GM21825 (cell line): ENCODE data around the gene R3HDM2.

Experiments
- ATAC-seq: cut with Tn5 transposase; IDR thresholded peaks from one replicate; pipeline ENCODE4 v1.9.1; 2021; ENCODE audit warnings: mild to moderate bottlenecking, moderate library complexity; ENCODE audit not compliant: unreplicated experiment

R3HDM2 gene

GRCh38 chr12:57467212-57467874 is 36.5 kb upstream of the R3HDM2 start:
- ATAC-seq: no peak

- ATAC-seq: no peak
These were observed 35.1 kb upstream of the R3HDM2 start for GRCh38 chr12:57465747-57466505.

- ATAC-seq: no peak
These were observed 34.3 kb upstream of the R3HDM2 start for GRCh38 chr12:57465030-57465746.

GRCh38 chr12:57464569-57464968 is 33.7 kb upstream of the R3HDM2 start:
- ATAC-seq: no peak

- no peak for ATAC-seq
These were observed 32.0 kb upstream of the R3HDM2 start for GRCh38 chr12:57462912-57463253.

- peak; percentile 62 for ATAC-seq
These were observed 31.5 kb upstream of the R3HDM2 start for GRCh38 chr12:57462251-57462911.

GRCh38 chr12:57461917-57462250 is 31.0 kb upstream of the R3HDM2 start:
- ATAC-seq: no peak

DNA sequence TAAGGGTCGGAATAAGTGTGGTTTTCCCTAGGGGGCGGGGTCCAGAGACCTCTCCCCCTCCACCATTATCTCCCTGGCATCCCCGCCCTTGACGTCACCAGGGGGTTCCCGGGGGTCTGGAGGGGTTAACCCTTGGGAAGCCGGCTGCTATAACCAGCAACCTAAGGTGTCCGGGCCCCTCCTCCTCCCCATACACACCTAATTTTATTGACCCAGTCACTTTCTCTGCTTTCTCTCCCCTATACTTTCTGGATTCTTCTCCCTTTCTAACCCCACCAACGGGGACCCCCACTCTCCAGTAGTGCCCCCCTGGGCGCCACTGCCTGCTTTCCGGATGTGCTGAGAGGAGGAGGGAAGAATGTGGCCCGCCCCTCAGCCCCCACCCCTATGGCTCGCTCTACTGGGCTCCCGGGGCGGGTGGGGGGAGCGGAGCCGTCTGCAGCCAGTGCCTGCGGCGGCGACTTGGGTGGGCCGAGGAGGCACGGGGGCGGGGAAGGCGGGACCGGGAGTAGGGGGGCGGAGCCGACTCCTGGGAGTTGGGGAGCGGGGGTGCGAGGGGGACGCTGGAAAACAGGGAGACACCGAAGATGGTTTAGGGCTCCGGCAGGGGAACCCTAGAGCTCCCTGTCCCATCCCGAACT is 30.6 kb upstream of the R3HDM2 start:
- ATAC-seq: no peak

DNA sequence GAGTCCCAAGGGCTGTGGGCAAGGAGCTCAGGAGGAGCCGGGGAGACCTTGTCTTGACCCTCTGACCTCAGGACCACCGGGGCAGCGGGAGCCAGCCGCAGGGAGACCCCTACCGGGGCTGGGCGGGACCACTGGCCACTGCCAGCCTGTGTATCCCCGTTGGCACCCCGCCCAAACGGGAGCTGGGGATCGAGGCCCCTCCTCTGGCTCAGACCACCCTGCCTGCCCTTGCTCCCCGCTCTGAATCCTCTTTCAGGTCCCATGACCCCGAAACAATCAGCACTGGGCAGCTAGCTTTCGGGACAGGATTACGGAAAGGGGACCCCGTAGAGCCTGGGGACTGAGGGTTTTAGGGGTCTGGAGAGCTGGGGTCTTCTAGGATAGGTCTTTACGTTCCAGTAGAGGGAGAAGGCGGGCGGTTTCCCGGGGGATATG is 30.0 kb upstream of the R3HDM2 start:
- ATAC-seq: no peak

DNA sequence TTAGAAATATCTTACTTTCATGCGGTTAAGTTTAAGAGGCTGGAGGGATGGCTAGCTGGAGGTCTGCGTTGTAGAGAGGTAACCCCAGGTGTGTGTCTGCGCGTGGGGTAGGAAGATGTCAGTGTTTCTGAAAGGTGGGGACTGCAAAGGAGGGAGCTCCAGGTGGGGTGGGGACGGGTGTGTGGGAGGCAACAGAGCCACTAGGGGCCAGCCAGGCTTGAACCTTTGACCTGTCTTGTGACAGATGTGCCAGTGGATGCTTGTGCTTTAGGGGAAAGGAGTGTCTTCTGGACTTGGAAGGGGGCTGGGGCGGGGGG is 29.6 kb upstream of the R3HDM2 start:
- ATAC-seq: no peak

GRCh38 chr12:57459750-57460467 is 29.1 kb upstream of the R3HDM2 start, which contains the start of gene GLI1:
TSS of gene GLI1 (plus strand) at chr12:57459785. CDS start at chr12:57463692, 3,907 bp downstream.
- no peak for ATAC-seq

GRCh38 chr12:57459055-57459749 is 28.4 kb upstream of the R3HDM2 start:
- peak; percentile 53 for ATAC-seq

- ATAC-seq: no peak
These were observed 27.8 kb upstream of the R3HDM2 start for GRCh38 chr12:57458665-57459054.

- no peak for ATAC-seq
These were observed 26.1 kb upstream of the R3HDM2 start for GRCh38 chr12:57456737-57457490.

GRCh38 chr12:57456145-57456700 is 25.4 kb upstream of the R3HDM2 start:
- ATAC-seq: no peak

DNA sequence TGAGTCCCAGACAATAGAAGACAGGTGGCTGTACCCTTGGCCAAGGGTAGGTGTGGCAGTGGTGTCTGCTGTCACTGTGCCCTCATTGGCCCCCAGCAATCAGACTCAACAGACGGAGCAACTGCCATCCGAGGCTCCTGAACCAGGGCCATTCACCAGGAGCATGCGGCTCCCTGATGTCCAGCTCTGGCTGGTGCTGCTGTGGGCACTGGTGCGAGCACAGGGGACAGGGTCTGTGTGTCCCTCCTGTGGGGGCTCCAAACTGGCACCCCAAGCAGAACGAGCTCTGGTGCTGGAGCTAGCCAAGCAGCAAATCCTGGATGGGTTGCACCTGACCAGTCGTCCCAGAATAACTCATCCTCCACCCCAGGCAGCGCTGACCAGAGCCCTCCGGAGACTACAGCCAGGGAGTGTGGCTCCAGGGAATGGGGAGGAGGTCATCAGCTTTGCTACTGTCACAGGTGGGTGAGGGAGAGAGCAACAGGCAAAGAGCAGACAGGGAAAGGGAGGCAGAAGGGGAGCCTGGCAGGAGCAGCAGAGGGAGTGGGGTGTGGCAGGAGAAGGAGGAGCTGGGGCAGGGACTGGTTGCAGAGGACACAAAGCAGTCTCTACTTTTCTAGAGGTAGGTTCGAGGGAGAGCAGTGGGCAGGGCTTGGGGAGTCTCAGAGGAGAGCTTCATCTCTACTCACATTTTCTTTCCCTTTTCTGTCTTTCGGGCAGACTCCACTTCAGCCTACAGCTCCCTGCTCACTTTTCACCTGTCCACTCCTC is 24.7 kb upstream of the R3HDM2 start:
- ATAC-seq: no peak

GRCh38 chr12:57454566-57455373 is 23.9 kb upstream of the R3HDM2 start, which contains the start of gene INHBE:
TSS of gene INHBE (plus strand) at chr12:57455307. CDS start at chr12:57455537, 230 bp downstream.
- no peak for ATAC-seq
